ENCODE data around the gene GBE1.

Gene GBE1

DNA sequence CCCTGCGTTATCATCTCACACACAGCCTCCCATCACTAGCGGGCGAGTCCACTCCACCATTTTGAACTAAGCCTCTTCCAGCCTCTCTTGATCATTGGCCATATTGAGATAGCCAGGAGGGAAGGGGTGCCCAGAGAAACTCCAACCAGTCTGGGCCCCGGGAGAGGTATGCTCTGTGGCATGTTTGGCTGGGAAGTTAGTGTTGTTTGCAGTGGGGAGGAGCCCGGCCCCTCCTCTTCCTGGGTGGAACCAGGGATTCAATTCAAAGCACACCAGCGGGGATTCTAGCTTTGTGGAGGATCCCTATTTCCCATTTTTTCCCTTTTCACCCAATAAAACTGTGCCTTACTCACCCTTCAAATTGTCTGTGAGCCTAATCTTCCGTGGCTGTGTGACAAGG is 71.8 kb downstream of the GBE1 start:
- H3K4me3 ChIP-seq (replicated peaks; ENCODE audit: low read depth, low read length), result no peak overlapping the region

DNA sequence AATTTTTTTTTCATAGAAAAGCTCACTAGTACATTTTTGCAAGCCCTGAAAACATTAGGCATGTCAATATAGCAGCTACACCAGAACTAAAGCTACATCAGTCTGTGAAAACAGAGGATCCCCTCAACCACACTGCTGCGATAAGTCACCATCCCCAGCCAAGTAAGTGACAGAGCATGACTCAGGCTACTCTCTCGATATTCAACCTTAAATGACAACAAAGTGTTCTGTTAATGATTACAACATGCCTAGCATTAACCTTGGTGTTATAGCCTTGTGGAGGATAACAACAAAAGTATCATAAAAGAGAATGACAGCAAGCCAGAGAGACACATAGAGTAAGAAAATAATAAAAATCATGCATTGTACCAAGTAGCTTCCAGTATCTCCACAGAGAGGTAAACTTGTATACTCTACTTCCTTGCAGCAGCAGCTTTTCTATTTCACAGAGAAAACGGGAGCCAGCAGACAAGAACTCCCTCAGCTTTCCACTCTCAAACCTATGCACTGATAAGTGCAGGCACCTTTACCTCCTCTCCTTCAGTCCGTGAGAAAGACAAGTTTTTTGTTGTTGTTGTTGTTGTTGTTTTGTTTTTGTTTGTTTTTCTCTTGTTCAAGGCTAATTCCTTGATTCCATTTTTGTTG is 76.6 kb downstream of the GBE1 start:
- TF ChIP-seq, protein P1, sequence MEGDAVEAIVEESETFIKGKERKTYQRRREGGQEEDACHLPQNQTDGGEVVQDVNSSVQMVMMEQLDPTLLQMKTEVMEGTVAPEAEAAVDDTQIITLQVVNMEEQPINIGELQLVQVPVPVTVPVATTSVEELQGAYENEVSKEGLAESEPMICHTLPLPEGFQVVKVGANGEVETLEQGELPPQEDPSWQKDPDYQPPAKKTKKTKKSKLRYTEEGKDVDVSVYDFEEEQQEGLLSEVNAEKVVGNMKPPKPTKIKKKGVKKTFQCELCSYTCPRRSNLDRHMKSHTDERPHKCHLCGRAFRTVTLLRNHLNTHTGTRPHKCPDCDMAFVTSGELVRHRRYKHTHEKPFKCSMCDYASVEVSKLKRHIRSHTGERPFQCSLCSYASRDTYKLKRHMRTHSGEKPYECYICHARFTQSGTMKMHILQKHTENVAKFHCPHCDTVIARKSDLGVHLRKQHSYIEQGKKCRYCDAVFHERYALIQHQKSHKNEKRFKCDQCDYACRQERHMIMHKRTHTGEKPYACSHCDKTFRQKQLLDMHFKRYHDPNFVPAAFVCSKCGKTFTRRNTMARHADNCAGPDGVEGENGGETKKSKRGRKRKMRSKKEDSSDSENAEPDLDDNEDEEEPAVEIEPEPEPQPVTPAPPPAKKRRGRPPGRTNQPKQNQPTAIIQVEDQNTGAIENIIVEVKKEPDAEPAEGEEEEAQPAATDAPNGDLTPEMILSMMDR (IDR thresholded peaks at IDR 0.05; ENCODE audit: low read length, missing control alignments), result no peak
- H3K4me3 ChIP-seq (replicated peaks; ENCODE audit: low read depth, low read length), result no peak overlapping the region
- DNase-seq (ENCODE audit: low read depth), result peak; percentile 30

More for the DNA sequence above, 71.8 kb downstream of the GBE1 start:
- TF ChIP-seq, protein P1 (IDR thresholded peaks at IDR 0.05; ENCODE audit: low read length, missing control alignments), result no peak
- DNase-seq (ENCODE audit: low read depth), result no peak

DNA sequence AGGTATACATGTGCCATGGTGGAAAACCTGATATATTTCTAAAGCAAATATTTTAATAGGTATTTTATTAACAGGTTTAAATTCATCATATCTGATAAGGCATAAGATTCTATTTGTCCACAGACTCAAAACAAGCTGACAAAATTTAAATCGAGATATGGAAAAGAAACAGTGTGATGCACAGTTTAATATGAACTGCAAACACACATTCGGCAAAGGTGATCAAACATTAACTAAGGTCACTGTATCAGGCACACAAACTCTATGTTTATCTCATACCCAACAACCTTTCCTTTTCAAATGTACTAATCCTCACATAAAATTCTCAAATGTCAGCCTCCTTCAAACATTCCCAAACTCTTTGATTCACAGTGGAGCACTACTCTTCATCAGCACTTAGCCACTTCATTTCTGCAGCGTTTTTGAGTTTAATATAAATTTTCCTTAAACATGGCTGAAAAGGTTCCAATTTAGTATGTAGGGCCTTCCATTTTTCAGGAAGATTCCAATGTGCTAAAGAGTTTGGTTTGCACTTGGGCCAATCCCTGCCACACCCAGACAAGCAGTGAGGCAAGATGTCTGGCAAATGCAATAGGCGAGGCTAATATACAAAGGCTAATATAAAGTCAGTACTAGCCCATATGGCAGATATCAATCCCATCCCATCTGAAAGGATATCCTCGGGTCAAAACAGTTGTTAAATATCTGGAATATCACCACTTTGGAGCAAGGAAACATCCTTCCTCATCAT is 84.6 kb downstream of the GBE1 start:
- no peak overlapping the region for H3K4me3 ChIP-seq (replicated peaks; ENCODE audit: low read depth, low read length)
- DNase-seq (ENCODE audit: low read depth), result no peak
- TF ChIP-seq, protein P1 (IDR thresholded peaks at IDR 0.05; ENCODE audit: low read length, missing control alignments), result no peak

- TF ChIP-seq, protein P1 (IDR thresholded peaks at IDR 0.05; ENCODE audit: low read length, missing control alignments), result no peak
These were observed 86.8 kb downstream of the GBE1 start for GRCh38 chr3:81674690-81675089.

GRCh38 chr3:81668283-81668682 is 93.2 kb downstream of the GBE1 start:
- no peak for DNase-seq (ENCODE audit: low read depth)
- TF ChIP-seq, protein P1 (IDR thresholded peaks at IDR 0.05; ENCODE audit: low read length, missing control alignments), result no peak
- H3K4me3 ChIP-seq (replicated peaks; ENCODE audit: low read depth, low read length), result no peak overlapping the region

More at GRCh38 chr3:81674690-81675089, 86.8 kb downstream of the GBE1 start:
- DNase-seq (ENCODE audit: low read depth), result no peak
- no peak overlapping the region for H3K4me3 ChIP-seq (replicated peaks; ENCODE audit: low read depth, low read length)

DNA sequence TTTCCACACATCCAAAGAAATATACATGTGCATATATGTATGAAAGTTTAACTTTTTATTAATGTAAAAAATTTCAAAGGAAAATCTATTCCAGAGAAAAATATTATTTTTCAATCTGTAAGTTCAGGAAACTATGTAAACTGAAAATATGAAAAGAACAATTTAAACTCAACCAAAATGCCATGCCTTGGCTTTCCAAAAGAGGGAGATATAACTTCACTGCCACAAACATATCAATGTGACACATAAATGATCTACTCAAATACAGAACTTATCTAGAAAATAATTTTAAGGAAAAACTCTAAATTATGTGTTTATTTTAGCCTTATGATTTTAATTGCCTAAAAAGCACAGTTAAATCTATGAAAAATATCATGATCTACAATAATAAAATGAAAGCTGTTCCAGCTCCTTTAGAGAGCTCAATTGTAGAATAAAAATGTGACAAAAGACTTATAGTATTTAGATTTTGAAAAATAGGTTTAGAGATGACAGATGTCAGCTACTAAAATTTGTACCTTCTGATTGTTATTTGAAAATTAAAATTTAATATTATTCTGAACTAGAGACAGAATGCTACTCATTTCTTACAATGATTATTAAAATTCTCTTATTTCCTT is 94.8 kb downstream of the GBE1 start:
- no peak overlapping the region for H3K4me3 ChIP-seq (replicated peaks; ENCODE audit: low read depth, low read length)
- TF ChIP-seq, protein P1 (IDR thresholded peaks at IDR 0.05; ENCODE audit: low read length, missing control alignments), result peak; percentile 89
- peak; percentile 67 for DNase-seq (ENCODE audit: low read depth)

All from fibroblast of pulmonary artery (primary cell).